Endometrial microvascular endothelial cells (primary cell): ENCODE measurements around the gene ARHGAP18. TPM values are rescaled to one million over a fixed set of nuclear protein-coding genes. Genes with fewer than 3 reads are reported as not detected.

ENCODE experiments used
- in situ Hi-C: cut with HindIII; loops from 2 replicates; pipeline ENCODE4 v1.10.0; 2017; ENCODE audit warnings: low sequenced_read_pairs, low pct_unique_long_range_greater_than_20kb; ENCODE audit errors: inconsistent ontology term
- total RNA-seq: library from RNA; depleted of rRNA; stranded (reverse); fragments of >200 nt; gene quantifications from one replicate; pipeline ENCODE4 v1.2.3, GENCODE V29; 2015; ENCODE audit errors: inconsistent ontology term

The ARHGAP18 gene
- total RNA-seq, 1 donor from 2014 or later, result 81.6 TPM

- in situ Hi-C loops, result no loop called here
Measured at GRCh38 chr6:129697788-129698187, 12.2 kb downstream of the ARHGAP18 start.

- in situ Hi-C loops, result no loop called here
Measured at GRCh38 chr6:129696843-129697242, 13.1 kb downstream of the ARHGAP18 start.

GRCh38 chr6:129696028-129696418 lies 14.0 kb downstream of the ARHGAP18 start:
- in situ Hi-C loops, result no loop called here

- in situ Hi-C loops, result no loop called here
Measured at GRCh38 chr6:129695373-129696027, 14.5 kb downstream of the ARHGAP18 start.

- in situ Hi-C loops, result no loop called here
Measured at GRCh38 chr6:129694036-129694435, 15.9 kb downstream of the ARHGAP18 start.

GRCh38 chr6:129692467-129692866 lies 17.5 kb downstream of the ARHGAP18 start:
- in situ Hi-C loops, result no loop called here

GRCh38 chr6:129691709-129692108 lies 18.3 kb downstream of the ARHGAP18 start:
- in situ Hi-C loops, result no loop called here

- in situ Hi-C loops, result no loop called here
Measured at GRCh38 chr6:129691043-129691640, 18.8 kb downstream of the ARHGAP18 start.

GRCh38 chr6:129686941-129687627 lies 22.9 kb downstream of the ARHGAP18 start:
- in situ Hi-C loops, result no loop called here

GRCh38 chr6:129685662-129686031 lies 24.3 kb downstream of the ARHGAP18 start:
- in situ Hi-C loops, result no loop called here

GRCh38 chr6:129684903-129685661 lies 24.9 kb downstream of the ARHGAP18 start:
- in situ Hi-C loops, result no loop called here

- in situ Hi-C loops, result no loop called here
Measured at GRCh38 chr6:129684323-129684884, 25.6 kb downstream of the ARHGAP18 start.

GRCh38 chr6:129683601-129684322 lies 26.2 kb downstream of the ARHGAP18 start:
- in situ Hi-C loops, result no loop called here

GRCh38 chr6:129681913-129682205 lies 28.1 kb downstream of the ARHGAP18 start:
- in situ Hi-C loops, result no loop called here

GRCh38 chr6:129680633-129681032 lies 29.3 kb downstream of the ARHGAP18 start:
- in situ Hi-C loops, result no loop called here

- in situ Hi-C loops, result no loop called here
Measured at GRCh38 chr6:129679758-129680157, 30.2 kb downstream of the ARHGAP18 start.

GRCh38 chr6:129679275-129679674 lies 30.7 kb downstream of the ARHGAP18 start:
- in situ Hi-C loops, result no loop called here

- in situ Hi-C loops, result no loop called here
Measured at GRCh38 chr6:129678463-129678862, 31.5 kb downstream of the ARHGAP18 start.
